HepG2 (cell line): ENCODE measurements around the gene SNX27. TPM values are rescaled to one million over a fixed set of nuclear protein-coding genes. Genes with fewer than 3 reads are reported as not detected.

Experiments
- E2F5 ChIP-seq: sonication (generic); formaldehyde crosslinking; conservative IDR thresholded peaks from 2 replicates; pipeline ENCODE4 v1.4.0; 2020; ENCODE audit warnings: missing genetic modification reagents
- HOXA3 ChIP-seq: sonication (generic); formaldehyde crosslinking; IDR thresholded peaks from 2 replicates; pipeline ENCODE4 v1.5.0; 2020; ENCODE audit warnings: missing genetic modification reagents
- KDM2A ChIP-seq: sonication (generic); formaldehyde crosslinking; IDR thresholded peaks from 2 replicates; pipeline ENCODE4 v1.4.0; 2020; ENCODE audit warnings: low read depth, missing genetic modification reagents, borderline replicate concordance
- MBD4 ChIP-seq: IDR thresholded peaks from 2 replicates; pipeline ENCODE4 v1.6.1; 2012; ENCODE audit warnings: low read length, inconsistent platforms, borderline replicate concordance
- NBN ChIP-seq: fragments of 450-650 bp; conservative IDR thresholded peaks from 2 replicates; pipeline ENCODE4 v1.6.1; 2017
- NCOR1 ChIP-seq: fragments of 200-600 bp; sonication (generic); IDR thresholded peaks from 2 replicates; pipeline ENCODE4 v1.7.0; 2017; ENCODE audit warnings: antibody characterized with exemption, low read length, borderline replicate concordance
- PHF21A ChIP-seq: sonication (generic); formaldehyde crosslinking; IDR thresholded peaks from 2 replicates; pipeline ENCODE4 v1.5.0; 2020; ENCODE audit warnings: mild to moderate bottlenecking, missing genetic modification reagents
- RNF2 ChIP-seq: fragments of 450-650 bp; conservative IDR thresholded peaks from 2 replicates; pipeline ENCODE4 v1.6.1; 2016; ENCODE audit warnings: low read depth
- RXRB ChIP-seq: IDR thresholded peaks from 2 replicates; pipeline ENCODE4 v1.6.1; 2016; ENCODE audit warnings: borderline replicate concordance, missing genetic modification reagents, missing compliant biosample characterization
- SCMH1 ChIP-seq: sonication (generic); formaldehyde crosslinking; IDR thresholded peaks from 2 replicates; pipeline ENCODE4 v1.9.0; 2021; ENCODE audit warnings: missing genetic modification reagents, mild to moderate bottlenecking, borderline replicate concordance
- SNRNP70 ChIP-seq: fragments of 200-400 bp; formaldehyde crosslinking; IDR thresholded peaks from 2 replicates; pipeline ENCODE4 v1.6.1; 2017; ENCODE audit warnings: mild to moderate bottlenecking, low read depth, low read length, moderate library complexity
- ZBTB33 ChIP-seq: sonication (generic); formaldehyde crosslinking; IDR thresholded peaks from 2 replicates; pipeline ENCODE4 v1.4.0; 2020; ENCODE audit warnings: missing genetic modification reagents
- ZHX1 ChIP-seq: sonication (generic); formaldehyde crosslinking; IDR thresholded peaks from 2 replicates; pipeline ENCODE4 v1.8.1; 2022; ENCODE audit warnings: low read depth, mild to moderate bottlenecking, missing genetic modification reagents
- ZMAT5 ChIP-seq: sonication (generic); formaldehyde crosslinking; IDR thresholded peaks from 2 replicates; pipeline ENCODE4 v1.5.0; 2020; ENCODE audit warnings: mild to moderate bottlenecking, low read depth, missing genetic modification reagents, borderline replicate concordance
- ZMYM2 ChIP-seq: sonication (generic); formaldehyde crosslinking; IDR thresholded peaks from 2 replicates; pipeline ENCODE4 v1.8.0; 2022; ENCODE audit warnings: mild to moderate bottlenecking, missing genetic modification reagents
- ZNF441 ChIP-seq: sonication (generic); formaldehyde crosslinking; IDR thresholded peaks from 2 replicates; pipeline ENCODE4 v1.7.0; 2021; ENCODE audit warnings: missing genetic modification reagents, borderline replicate concordance
- ZNF503 ChIP-seq: sonication (generic); formaldehyde crosslinking; IDR thresholded peaks from 2 replicates; pipeline ENCODE4 v1.4.0; 2020; ENCODE audit warnings: missing genetic modification reagents
- ZNF530 ChIP-seq: sonication (generic); formaldehyde crosslinking; IDR thresholded peaks from 2 replicates; pipeline ENCODE4 v1.5.0; 2020; ENCODE audit warnings: low read depth, mild to moderate bottlenecking, missing genetic modification reagents
- ZNF543 ChIP-seq: sonication (generic); formaldehyde crosslinking; IDR thresholded peaks from 2 replicates; pipeline ENCODE4 v1.4.0; 2020; ENCODE audit warnings: mild to moderate bottlenecking, missing genetic modification reagents
- ZNF704 ChIP-seq: sonication (generic); formaldehyde crosslinking; IDR thresholded peaks from 2 replicates; pipeline ENCODE4 v1.8.1; 2023; ENCODE audit warnings: mild to moderate bottlenecking, inconsistent platforms, moderate library complexity, missing genetic modification reagents, borderline replicate concordance
- ZNF788 ChIP-seq: sonication (generic); formaldehyde crosslinking; IDR thresholded peaks from 2 replicates; pipeline ENCODE4 v1.5.0; 2020; ENCODE audit warnings: mild to moderate bottlenecking, missing genetic modification reagents, borderline replicate concordance
- ZNF879 ChIP-seq: sonication (generic); formaldehyde crosslinking; IDR thresholded peaks from 2 replicates; pipeline ENCODE4 v1.8.1; 2023; ENCODE audit warnings: missing genetic modification reagents
- polyA plus RNA-seq, 8 experiments: library from polyadenylated mRNA; depleted of rRNA in 3 of 8; stranded (reverse) in 7 of 8; unstranded in 1 of 8; fragments of >200 nt; fragmentation: Illumina TruSeq in 4 of 8; extraction: Trizol in 4 of 8; gene quantifications; 2 replicates each; pipeline versions ENCODE4 v1.2.1 to v1.2.3, GENCODE V29; 2011 to 2016; ENCODE audit warnings: low read depth in 4 of 8, missing spikeins in 1 of 8, mixed read lengths in 1 of 8; ENCODE audit not compliant: insufficient read depth in 1 of 8
- total RNA-seq, 5 experiments: library from RNA; depleted of rRNA; stranded (reverse); fragments of >200 nt; fragmentation: Illumina TruSeq; extraction: Trizol; gene quantifications; 2 replicates each; pipeline ENCODE4 v1.2.3, GENCODE V29; 2016; ENCODE audit warnings: low read depth in 1 of 5

SNX27 gene
- total and polyA plus RNA-seq, 2 of the 13 experiments (the other 11 are each of a cell fraction or from before 2014, with no cell fraction given): 14.4 to 17.8 TPM

GRCh38 chr1:151611288-151611790 lies 511 bp upstream of the SNX27 start (continued):
- no peak for TF ChIP-seq ZNF543 (CRISPR knock-in tag)
- TF ChIP-seq ZNF503 (CRISPR knock-in tag): no peak
- TF ChIP-seq RXRB: 0 out of 2 replicates have a peak, but pooled peaks have one; percentile 14
- TF ChIP-seq NBN: no peak
- TF ChIP-seq SCMH1 (CRISPR knock-in tag): no peak
- no peak for TF ChIP-seq ZNF441 (CRISPR knock-in tag)
- no peak for TF ChIP-seq MBD4
- no peak for TF ChIP-seq E2F5 (CRISPR knock-in tag)
- TF ChIP-seq SNRNP70: no peak
- TF ChIP-seq ZBTB33 (CRISPR knock-in tag): no peak
- TF ChIP-seq ZNF788: no peak
- TF ChIP-seq HOXA3 (CRISPR knock-in tag): no peak
- TF ChIP-seq ZMAT5: no peak
- TF ChIP-seq KDM2A (CRISPR knock-in tag): no peak
- no peak for TF ChIP-seq ZNF704 (CRISPR knock-in tag)
- no peak for TF ChIP-seq ZMYM2 (CRISPR knock-in tag)
- no peak for TF ChIP-seq ZNF530 (CRISPR knock-in tag)
- no peak; the same call in 1 of the 2 replicates for TF ChIP-seq NCOR1
- no peak for TF ChIP-seq PHF21A (CRISPR knock-in tag)
- TF ChIP-seq ZNF879 (CRISPR knock-in tag): no peak
- no peak for TF ChIP-seq RNF2
- 0 out of 2 replicates have a peak, but pooled peaks have one; percentile 16 for TF ChIP-seq ZHX1 (CRISPR knock-in tag)
